ENCODE measurements around the gene KLF11.

DNA sequence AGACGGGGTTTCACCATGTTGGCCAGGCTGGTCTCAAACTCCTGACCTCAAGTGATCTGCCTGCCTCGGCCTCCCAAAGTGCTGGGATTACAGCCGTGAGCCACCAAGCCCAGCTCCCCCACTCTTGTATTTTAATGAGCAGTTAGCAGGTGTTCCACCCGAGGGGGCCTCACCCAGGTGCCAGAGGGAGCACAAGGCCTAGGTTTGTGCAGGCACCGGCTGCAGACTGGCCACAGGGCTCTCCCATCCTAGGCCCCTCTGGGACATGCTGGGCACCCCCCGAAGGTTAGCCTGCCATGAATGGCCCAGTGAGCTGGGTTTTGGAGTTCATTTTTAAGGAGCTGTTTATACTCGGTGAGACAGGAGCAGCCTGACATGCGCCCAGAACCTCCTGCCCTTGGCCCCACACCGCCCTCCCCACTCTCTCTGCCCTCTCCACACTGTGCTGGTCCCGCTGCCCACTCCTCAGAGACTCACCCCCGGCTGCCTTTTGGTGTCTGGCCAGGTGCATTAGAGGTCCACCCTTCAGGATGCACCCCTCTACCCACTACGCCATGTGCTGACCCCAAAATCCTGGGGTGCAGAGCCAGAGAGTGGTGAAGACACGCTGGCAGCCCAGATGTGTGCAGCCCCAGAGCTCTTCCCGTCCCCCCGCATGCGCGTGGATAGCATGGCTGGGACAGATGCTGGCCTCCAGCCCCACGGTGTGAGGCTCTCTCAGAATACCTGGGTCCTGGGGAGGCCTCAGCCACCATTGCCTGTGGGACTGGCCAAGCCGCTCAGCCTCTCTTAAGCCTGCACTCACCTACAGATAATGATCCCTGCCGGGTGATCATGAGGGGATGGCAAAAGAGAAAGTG lies 11.2 kb upstream of the KLF11 start:
- TF ChIP-seq, protein P1, sequence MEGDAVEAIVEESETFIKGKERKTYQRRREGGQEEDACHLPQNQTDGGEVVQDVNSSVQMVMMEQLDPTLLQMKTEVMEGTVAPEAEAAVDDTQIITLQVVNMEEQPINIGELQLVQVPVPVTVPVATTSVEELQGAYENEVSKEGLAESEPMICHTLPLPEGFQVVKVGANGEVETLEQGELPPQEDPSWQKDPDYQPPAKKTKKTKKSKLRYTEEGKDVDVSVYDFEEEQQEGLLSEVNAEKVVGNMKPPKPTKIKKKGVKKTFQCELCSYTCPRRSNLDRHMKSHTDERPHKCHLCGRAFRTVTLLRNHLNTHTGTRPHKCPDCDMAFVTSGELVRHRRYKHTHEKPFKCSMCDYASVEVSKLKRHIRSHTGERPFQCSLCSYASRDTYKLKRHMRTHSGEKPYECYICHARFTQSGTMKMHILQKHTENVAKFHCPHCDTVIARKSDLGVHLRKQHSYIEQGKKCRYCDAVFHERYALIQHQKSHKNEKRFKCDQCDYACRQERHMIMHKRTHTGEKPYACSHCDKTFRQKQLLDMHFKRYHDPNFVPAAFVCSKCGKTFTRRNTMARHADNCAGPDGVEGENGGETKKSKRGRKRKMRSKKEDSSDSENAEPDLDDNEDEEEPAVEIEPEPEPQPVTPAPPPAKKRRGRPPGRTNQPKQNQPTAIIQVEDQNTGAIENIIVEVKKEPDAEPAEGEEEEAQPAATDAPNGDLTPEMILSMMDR (IDR thresholded peaks at IDR 0.05; ENCODE audit: poor library complexity): no peak
- TF ChIP-seq EZH2 (IDR thresholded peaks at IDR 0.05; ENCODE audit: borderline replicate concordance) (no peak), EZH2phosphoT487 (IDR thresholded peaks at IDR 0.05; ENCODE audit: low read depth, severe bottlenecking, unreplicated experiment) (no peak)

Measured in hepatocyte (in vitro differentiated cells).